HG02678 (cell line): Measurements from ENCODE around the gene PLA2G4B.

Source experiments
- ATAC-seq: cut with Tn5 transposase; IDR thresholded peaks from one replicate; pipeline ENCODE4 v1.9.1; 2021; ENCODE audit warnings: mild to moderate bottlenecking, moderate library complexity; ENCODE audit not compliant: unreplicated experiment

The PLA2G4B gene

GRCh38 chr15:41809121-41809520 lies 29.5 kb upstream of the PLA2G4B start:
- no peak for ATAC-seq

GRCh38 chr15:41809526-41810220 lies 29.0 kb upstream of the PLA2G4B start:
- no peak for ATAC-seq

- ATAC-seq, result no peak
These were observed 27.8 kb upstream of the PLA2G4B start for GRCh38 chr15:41810651-41811431.

- ATAC-seq, result no peak
These were observed 27.0 kb upstream of the PLA2G4B start for GRCh38 chr15:41811432-41812195.

- ATAC-seq, result no peak
These were observed 25.7 kb upstream of the PLA2G4B start for GRCh38 chr15:41812820-41813375.

GRCh38 chr15:41813426-41813825 lies 25.2 kb upstream of the PLA2G4B start:
- no peak for ATAC-seq

GRCh38 chr15:41814534-41814933 lies 24.1 kb upstream of the PLA2G4B start:
- ATAC-seq, result no peak

- ATAC-seq, result no peak
These were observed 21.9 kb upstream of the PLA2G4B start for GRCh38 chr15:41816788-41817187.

GRCh38 chr15:41817327-41817726 lies 21.3 kb upstream of the PLA2G4B start:
- no peak for ATAC-seq

- no peak for ATAC-seq
These were observed 20.9 kb upstream of the PLA2G4B start for GRCh38 chr15:41817781-41818180.

GRCh38 chr15:41819455-41820050 lies 19.1 kb upstream of the PLA2G4B start:
- no peak for ATAC-seq

- no peak for ATAC-seq
These were observed 17.7 kb upstream of the PLA2G4B start for GRCh38 chr15:41820791-41821423.

- ATAC-seq, result no peak
These were observed 16.8 kb upstream of the PLA2G4B start for GRCh38 chr15:41821831-41822230.

GRCh38 chr15:41822471-41822870 lies 16.2 kb upstream of the PLA2G4B start:
- ATAC-seq, result no peak

GRCh38 chr15:41822957-41823356 lies 15.7 kb upstream of the PLA2G4B start:
- ATAC-seq, result no peak

- no peak for ATAC-seq
These were observed 15.1 kb upstream of the PLA2G4B start for GRCh38 chr15:41823502-41823901.

GRCh38 chr15:41824062-41824745 lies 14.4 kb upstream of the PLA2G4B start:
- no peak for ATAC-seq

- no peak for ATAC-seq
These were observed 13.5 kb upstream of the PLA2G4B start for GRCh38 chr15:41825145-41825544.

GRCh38 chr15:41825572-41826535 lies 12.8 kb upstream of the PLA2G4B start:
- no peak for ATAC-seq
